GM18909 (cell line): ENCODE data around the gene TIAL1.
"Not testable (repeated sequence)": the region's sequence is repeated elsewhere in the genome, so short reads cannot be mapped to it uniquely, and the experiment has no call there.

Experiments used
- ATAC-seq: cut with Tn5 transposase; IDR thresholded peaks from one replicate; pipeline ENCODE4 v1.9.1; 2021; ENCODE audit warnings: mild to moderate bottlenecking; ENCODE audit not compliant: unreplicated experiment, poor library complexity

Gene TIAL1, protein sequence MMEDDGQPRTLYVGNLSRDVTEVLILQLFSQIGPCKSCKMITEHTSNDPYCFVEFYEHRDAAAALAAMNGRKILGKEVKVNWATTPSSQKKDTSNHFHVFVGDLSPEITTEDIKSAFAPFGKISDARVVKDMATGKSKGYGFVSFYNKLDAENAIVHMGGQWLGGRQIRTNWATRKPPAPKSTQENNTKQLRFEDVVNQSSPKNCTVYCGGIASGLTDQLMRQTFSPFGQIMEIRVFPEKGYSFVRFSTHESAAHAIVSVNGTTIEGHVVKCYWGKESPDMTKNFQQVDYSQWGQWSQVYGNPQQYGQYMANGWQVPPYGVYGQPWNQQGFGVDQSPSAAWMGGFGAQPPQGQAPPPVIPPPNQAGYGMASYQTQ

DNA sequence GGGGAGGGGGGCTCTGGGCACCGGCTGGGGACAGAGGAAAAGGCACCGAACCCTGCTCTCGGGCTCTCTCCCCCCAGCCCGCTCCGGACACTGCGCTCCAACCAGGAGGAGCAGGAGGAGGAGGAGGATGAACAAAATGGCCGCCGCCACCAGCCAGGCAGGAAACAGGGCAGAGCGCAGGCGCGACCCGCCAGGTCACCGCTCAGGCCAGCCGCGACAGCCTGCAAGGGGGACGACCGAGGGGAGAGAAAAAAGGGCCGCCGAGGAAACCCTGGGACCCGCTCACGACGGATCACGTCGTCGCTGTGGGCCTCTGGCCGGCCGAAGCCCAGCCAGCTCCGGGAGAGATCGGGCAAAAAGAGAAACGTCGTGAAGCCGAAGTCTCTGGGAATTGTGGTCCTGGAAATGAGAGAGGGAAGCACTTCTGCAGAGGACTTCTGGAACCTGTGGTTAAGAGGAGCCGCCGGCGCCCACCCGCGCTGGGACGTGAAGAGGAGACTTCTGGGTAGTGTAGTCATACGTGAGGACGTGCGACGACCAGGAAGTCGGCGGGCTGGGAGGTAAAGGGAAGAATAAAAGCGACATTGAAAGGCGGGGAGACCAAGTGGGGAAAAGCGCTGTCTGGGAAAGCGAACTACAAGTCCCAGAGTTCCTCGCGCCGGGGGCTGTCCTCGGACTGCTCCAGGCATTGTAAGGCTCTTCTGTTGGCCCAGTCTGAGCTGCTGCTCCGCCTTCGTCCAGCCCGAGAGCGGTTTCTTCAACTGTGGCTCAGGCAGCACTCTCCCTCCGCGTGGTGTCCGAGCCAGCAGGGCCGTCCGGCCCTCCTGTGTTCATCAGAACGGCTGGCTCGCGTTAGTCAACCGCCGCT, at the start of gene TIAL1:
TSS of gene TIAL1 (minus strand) at position 428 of the 868 bp plus-strand sequence. CDS start 499 bp downstream, outside the sequence.
- peak; percentile 88 for ATAC-seq

DNA sequence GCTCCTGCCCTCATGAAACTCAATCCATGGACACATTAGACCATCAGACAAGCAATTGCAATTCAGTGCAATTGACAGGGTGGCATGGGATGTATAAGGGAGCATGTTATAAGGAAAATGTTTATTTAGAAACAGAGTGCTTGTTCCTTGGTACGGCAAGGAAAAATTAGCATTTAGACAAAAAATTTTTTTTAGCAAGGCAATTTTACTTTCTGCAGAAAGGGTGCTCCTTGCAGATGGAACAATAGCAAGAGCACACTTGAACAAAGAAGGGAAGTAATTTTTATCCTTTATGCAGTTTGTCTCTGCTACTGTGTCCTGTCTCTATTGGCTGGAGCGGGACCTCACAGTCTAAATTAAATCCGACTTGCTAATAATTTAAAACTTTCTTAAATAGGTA, 48.2 kb upstream of the TIAL1 start:
- ATAC-seq: no peak

DNA sequence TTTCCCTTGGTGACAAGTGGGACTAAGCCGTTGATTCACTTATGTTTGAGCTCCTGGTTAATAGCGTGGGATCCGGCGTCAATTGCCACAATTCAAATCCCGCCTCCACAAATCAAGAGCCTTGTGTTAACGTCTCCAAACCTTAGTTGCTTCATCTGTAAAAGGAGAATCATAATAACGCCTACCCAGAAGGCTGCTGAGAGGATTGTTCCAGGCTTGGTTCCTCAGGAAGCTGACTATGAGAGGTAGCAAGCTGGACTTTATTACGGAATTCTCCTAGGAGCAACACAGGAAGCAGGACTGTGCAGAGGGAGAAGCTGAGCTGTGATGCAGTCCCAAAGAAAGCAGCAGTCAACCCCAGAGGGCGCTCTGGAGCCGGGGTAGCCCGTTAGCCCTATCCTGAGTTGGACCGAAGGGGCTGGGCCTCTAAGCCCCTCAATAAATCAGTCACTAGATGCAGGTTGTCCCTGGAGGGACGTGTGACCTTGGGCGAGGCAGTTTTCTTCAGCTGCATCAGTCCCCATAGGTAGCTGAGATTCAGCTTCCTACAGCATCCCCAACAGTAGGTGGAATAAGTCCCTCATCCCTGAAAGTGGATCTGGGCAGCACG, 47.5 kb upstream of the TIAL1 start:
- no peak for ATAC-seq

DNA sequence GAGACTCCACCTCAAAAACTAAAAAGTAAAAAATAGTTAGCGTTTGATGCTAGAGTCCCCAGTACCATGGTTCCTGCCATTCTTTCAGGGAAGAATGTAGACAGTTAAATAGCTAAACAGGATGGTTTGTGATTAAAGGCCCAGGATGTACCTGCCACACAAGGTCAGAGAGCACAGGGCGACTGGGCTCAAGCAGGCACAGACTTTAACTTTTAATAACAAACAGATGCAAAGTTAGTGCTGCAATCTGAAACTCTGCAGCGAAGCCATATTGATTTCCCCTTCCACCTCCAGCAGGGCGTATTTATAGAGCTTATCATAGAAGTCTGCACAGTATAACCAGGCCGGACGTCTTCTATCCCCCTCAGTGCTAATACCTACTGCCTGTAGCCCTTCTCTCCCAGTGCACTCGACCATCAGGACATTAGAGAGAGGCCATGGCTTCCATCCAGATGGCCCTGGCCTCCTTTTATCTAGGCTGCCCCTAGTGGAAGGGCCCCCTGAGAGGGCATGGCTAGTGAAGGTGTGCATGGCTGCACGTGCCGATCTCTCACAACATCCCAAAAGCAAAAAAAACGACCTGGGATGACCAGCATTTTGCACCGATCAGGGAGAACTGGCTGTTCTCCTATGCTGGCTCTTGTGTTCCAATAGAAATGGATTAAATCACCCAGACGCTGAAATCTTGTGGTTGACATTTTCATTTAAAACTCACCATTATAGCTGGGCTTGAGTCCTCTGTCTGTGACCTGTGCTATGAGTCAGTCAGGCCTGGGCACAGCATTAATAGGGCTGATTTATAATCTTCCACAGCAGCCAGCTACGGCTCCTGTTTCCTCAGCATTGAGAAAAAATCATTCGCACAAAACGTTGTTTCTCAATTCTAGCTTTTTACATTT, 46.8 kb upstream of the TIAL1 start:
- ATAC-seq: no peak

DNA sequence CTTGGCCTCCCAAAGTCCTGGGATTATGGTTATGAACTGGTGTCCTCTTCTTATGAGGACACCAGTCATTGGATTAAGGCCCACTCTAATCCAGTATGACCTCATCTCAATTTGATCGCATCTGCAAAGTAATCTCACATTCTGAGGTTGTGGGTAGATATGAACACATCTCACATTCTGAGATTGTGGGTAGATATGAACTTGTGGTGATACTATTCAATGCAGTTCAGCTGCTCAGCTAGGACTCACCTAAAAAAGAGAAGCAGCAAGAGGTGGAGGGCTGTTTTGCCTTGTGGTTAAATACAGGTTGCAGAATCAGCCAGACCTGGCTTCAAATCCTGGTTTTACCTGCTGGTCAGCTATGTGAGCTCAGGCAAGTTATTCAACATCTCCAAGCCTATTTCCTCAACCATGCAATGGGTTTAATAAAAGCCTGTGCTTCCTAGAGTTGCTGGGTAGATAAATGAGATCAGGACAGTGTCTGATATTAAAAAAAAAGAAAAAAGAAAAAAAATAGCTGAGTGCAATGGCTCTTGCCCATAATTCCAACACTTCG, 45.9 kb upstream of the TIAL1 start:
- no peak for ATAC-seq

DNA sequence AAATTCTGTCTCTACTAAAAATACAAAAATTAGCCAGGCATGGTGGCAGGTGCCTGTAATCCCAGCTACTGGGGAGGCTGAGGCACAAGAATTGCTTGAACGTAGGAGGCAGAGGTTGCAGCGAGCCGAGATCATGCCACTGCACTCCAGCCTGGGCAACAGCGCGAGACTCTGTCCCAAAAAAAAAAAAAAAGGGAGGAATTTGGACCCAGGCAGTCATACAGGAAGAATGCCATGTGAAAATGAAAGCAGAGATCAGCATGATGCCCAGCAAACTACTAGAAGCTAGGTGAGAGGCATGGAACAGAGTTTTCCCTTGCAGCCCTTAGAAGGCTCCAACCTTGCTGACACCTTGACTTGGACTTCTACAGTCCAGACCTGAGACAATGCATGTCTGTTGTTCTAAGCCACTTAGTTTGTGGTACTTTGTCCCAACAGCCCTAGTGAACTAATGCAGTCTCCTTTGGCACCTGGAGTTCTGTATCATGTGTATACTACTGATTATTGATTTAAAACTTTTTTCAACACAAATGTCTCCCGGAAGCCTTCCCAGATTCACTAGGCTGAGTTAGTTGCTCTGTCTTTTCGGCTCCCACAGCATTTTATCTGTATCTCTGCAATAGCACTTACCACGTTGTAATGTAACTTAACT, 44.2 kb upstream of the TIAL1 start:
- ATAC-seq: no peak

DNA sequence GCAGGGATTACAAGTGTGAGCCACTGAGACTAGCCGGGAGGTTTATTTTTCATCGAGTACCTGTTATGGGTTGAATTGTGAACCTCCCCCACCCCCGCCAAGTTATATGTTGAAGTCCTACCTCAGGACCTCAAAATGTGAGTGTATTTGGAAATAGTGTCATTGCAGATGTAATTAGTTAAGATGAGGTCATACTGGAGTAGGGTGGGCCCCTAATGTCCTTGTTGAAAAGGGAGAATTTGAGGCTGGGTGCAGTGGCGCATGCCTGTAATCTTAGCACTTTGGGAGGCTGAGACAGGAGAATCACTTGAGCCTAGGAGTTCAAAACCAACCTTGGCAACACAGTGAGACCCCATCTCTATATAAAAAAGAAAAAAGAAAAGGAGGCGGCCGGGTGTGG, 43.6 kb upstream of the TIAL1 start:
- no peak for ATAC-seq

DNA sequence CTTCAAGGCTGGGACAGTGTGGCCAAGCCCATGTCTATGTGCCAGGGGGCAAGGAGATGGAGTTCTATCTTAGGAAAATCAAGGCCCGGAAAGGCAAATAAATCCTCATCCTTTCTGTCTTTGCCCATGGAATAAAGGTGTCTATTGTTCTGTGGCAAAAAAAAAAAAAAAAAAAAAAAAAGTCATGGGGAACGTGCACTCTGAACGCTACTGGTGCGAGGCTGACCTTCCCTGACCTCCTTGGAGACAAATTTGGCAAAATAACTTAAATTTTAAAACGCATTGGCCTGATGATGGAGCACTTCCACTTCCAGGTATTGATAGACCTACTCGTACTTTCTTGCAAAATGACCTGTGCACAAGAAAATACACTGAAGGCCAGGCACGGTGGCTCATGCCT, 42.2 kb upstream of the TIAL1 start:
- ATAC-seq: no peak

DNA sequence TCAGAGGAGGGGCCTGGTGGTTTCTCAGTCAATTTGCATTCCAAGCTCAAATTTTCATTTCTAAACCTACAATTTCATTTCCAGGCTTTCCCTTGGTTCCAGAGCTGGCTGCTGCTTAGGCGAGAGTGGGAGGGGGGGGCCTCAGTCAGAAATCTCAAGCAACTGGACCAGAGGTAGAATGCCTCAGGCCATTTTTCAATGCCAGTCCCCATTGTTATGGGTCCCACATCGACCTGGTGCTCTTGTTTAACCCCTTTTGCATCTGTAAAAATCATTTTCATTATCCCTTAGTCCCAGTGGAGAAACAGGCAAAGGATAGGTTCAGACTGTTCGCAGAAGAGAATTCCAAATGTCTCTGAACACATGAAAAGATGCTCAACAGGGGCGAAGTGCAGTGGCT, 40.9 kb upstream of the TIAL1 start:
- ATAC-seq: no peak

DNA sequence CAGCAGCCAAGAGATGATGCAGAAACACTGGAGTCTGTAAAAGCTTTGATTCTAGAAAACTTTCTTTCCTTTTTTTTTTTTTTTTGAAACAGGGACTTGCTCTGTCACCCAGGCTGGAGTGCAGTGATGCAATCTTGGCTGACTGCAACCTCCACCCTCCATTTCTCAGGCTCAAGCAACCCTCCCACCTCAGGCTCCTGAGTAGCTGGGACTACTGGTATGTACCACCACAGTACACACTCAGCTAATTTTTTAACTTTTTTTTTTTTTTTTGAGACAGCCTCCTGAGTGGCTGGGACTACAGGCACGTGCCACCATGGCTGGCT, 37.4 kb upstream of the TIAL1 start:
- ATAC-seq: no peak

DNA sequence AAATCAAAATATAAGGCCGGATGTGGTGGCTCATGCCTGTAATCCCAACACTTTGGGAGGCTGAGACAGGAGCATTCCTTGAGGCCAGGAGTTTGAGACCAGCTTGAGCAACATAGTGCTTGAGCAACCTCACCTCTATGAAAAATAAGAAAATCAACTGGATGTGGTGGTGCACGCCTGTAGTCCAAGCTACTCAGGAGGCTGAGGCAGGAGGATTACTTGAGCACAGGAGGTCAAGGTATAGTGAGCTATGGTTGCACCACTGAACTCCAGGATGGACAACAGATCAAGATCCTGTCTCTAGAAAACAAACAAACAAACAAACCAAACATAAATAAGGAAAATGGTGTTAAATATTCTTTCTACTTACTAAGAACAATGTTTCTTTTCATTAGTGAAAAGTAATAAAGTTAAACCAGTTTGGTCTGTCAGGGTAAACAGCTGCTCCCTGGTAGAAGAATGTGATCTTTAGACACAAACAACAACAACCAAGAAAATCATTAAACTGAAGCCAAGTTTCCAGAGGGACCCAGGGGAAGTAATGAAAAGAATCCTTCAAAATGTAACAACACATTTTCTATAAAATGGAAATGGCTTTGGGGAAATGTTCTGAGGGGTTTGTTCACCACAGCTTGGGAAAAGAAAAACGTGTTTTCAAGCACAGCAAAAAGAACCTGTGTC, 36.9 kb upstream of the TIAL1 start:
- ATAC-seq: no peak

DNA sequence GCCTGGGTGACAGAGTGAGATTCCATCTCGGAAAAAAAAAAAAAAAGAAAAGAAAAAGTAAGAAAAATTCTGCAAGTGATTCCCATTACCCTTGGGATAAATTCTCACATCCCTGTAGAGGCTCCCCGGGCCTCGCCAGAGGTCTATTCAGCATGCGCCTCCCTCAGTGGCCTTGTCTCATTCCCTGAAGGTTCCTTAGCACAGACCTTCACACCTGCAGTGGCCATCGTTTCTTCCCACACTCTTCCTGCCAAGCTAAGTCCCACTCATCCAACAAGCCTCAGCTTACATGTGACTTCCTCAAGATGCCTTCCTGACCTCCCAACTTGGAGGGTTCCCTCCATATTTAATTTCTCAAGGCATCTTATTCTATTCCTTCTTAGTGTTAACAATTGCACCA, 33.5 kb upstream of the TIAL1 start:
- no peak for ATAC-seq

DNA sequence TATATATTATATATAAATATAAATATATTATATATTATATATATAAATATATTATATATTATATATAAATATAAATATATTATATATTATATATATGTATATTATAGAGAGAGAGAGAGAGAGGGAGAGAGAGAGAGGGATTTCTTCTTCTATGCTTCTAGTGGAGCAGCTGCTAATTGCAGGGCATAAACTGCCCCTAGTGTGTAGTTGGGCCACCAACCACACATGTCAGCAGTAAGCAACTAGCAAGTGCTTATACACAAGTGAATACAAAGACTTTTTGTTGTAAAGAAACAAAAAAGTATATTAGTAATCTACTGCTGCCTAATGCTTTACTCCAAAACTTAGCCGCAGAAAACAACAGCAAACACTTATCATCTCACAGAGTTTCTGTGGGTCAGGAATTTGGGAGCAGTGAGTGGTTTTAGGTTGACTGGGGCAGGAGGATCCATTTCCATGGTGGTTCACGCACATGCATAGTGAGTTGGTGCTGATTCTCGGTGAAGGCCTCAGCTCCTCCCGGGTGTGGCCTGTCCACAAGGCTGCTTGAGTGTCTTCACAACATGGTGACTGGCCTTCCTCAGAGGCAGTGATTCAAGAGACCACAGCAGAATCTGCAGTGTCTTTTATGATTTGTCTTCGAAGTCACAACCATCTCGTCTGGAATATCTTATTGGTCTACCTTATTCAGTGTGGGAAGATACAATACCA, 29.0 kb upstream of the TIAL1 start:
- no peak for ATAC-seq

DNA sequence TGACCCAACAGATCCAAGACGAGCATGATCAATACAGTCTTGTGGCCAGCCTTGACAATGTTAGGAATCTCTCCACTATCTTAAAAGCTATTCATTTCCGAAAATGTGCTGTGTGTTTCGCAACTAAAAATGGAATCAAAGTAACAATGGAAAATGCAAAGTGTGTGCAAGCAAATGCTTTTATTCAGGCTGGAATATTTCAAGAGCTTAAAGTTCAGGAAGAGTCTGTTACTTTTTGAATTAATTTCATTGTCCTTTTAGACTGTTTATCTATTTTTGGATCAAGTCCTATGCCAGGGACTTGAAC, 24.3 kb upstream of the TIAL1 start:
- no peak for ATAC-seq

DNA sequence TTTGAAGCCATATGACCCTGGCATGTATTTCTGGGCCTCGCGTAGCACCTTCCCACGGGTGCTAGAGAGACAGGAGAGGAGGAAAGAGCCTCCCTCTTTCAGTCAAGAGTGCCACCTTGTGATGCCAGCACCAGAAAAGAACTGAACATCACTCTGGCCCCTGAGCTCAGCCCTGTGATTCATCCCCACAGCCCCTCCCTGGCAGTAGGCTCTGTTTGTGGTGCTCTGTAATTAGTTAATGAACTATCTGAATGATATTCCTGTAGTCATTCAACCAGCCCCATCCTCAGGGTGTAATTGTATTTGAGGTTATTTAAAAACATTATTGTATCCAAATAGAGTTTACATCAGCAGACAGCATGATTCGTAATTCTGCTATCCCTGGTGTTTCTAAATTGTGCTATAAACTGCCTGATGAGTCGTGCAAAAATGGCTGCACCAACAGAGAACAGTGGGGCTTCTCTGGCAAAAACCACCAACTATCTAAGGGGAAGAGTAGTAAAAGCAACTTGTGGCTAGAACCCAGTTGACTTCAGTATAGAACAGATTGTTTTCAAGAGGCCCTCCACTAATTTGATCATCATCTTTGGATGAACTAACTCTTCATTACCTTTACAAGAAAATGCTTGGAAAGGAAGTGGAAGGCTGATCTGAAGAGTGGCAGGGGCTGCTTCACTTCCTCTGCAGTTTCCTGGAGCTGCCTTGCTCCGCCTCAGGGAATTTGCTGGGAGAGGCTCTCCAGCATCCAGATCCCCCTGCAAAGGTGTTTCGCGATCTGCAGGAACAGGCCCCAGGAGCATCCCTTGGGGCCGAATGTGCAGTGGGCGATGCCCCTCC, 23.7 kb upstream of the TIAL1 start:
- no peak for ATAC-seq

DNA sequence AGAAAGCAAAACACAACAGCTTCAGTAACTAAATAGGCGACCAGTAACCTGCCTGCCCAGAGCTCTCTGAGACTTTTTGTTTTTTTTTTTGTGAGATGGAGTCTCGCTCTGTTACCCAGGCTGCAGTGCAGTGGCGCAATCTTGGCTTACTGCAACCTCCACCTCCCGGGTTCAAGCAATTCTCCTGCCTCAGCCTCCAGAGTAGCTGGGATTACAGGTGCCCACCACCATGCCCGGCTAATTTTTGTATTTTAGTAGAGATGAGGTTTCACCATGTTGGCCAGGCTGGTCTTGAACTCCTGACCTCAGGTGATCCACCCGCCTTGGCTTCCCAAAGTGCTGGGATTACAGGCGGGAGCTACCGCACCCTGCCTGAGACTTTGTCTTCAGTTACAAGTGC, 23.0 kb upstream of the TIAL1 start:
- not testable (repeated sequence) for ATAC-seq

DNA sequence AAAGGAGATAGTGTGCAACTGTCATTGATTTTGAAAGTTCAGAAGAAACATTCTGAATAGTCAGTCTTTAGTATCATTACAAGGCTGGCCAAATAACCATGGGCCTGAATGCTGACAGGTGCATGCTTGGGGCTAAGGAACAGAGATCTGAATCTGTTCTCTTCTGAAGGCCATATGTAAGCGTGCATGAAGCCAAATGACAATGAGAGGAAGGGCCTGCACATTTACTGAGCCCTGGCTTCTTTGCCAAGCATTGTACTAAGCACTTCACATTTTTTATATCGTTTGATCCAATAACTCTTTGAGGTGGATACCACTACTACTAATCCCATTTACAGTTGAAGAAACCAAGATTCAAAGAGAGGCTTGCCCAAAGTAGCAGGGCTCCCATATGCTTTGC, 22.5 kb upstream of the TIAL1 start:
- ATAC-seq: no peak
